Measurements from ENCODE around the gene GLIPR2. TPM values are rescaled to one million over a fixed set of nuclear protein-coding genes. Genes with fewer than 3 reads are reported as not detected.

GLIPR2 gene
- total and polyA plus RNA-seq, 2 of the 13 experiments (the other 11 are each of a cell fraction or from before 2014, with no cell fraction given) = 0.08 to 0.42 TPM

DNA sequence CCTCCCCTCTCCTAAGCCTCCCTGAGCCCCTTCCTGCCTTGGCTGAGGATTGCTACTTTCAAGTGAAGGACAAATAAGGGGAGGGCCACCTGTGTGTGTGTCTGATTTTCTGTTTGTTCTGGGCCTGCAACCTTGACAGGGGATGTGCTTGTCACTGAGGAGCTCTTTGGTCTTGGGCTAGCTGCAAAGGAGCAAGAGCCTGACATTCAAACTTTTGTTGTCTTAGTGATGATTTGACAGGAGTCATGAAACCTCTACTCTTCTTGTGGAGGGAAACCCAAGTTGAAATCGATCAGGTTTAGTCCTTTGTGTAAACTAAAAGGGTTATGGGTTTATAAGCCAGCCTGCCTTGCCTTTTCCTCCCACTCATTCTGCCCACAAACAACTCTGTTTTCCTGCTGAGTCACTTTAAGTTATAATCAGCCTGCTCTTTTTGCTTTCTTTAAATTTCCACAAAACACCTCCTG, 71.0 kb downstream of the GLIPR2 start (continued):
- TF ChIP-seq, protein P1, sequence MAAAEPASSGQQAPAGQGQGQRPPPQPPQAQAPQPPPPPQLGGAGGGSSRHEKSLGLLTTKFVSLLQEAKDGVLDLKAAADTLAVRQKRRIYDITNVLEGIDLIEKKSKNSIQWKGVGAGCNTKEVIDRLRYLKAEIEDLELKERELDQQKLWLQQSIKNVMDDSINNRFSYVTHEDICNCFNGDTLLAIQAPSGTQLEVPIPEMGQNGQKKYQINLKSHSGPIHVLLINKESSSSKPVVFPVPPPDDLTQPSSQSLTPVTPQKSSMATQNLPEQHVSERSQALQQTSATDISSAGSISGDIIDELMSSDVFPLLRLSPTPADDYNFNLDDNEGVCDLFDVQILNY (CRISPR knock-in tag; conservative IDR thresholded peaks at IDR 0.05) = no peak
- TF ChIP-seq DR1 (CRISPR knock-in tag; IDR thresholded peaks at IDR 0.05) (no peak), HMG20B (CRISPR knock-in tag; conservative IDR thresholded peaks at IDR 0.05) (0 out of 2 replicates have a peak, but pooled peaks have one; percentile 20), ZFYVE20 (CRISPR knock-in tag; IDR thresholded peaks at IDR 0.05; ENCODE audit: borderline replicate concordance, low read depth) (no peak), CREB1 (IDR thresholded peaks at IDR 0.05) (no peak), CREB1 (CRISPR knock-in tag; IDR thresholded peaks at IDR 0.05) (peak; percentile 30; the same call in 1 of the 2 replicates), EED (CRISPR knock-in tag; IDR thresholded peaks at IDR 0.05) (no peak), ZNF264 (CRISPR knock-in tag; IDR thresholded peaks at IDR 0.05) (0 out of 2 replicates have a peak, but pooled peaks have one; percentile 20), XBP1 (CRISPR knock-in tag; IDR thresholded peaks at IDR 0.05) (no peak), HNF4G (IDR thresholded peaks at IDR 0.05; ENCODE audit: borderline replicate concordance, low read depth, low read length) (no peak), HNF4G (CRISPR knock-in tag; IDR thresholded peaks at IDR 0.05; ENCODE audit: borderline replicate concordance, low read depth) (no peak), TEAD2 (CRISPR knock-in tag; IDR thresholded peaks at IDR 0.05) (no peak), ZNF225 (CRISPR knock-in tag; IDR thresholded peaks at IDR 0.05) (no peak), MYNN (CRISPR knock-in tag; IDR thresholded peaks at IDR 0.05; ENCODE audit: low read depth) (no peak), ZFP36L1 (CRISPR knock-in tag; IDR thresholded peaks at IDR 0.05) (no peak), ZNF331 (CRISPR knock-in tag; IDR thresholded peaks at IDR 0.05) (peak; percentile 50; the same call in 1 of the 2 replicates), BCL6 (CRISPR knock-in tag; IDR thresholded peaks at IDR 0.05) (peak; percentile 50)
- TF ChIP-seq, protein P2, sequence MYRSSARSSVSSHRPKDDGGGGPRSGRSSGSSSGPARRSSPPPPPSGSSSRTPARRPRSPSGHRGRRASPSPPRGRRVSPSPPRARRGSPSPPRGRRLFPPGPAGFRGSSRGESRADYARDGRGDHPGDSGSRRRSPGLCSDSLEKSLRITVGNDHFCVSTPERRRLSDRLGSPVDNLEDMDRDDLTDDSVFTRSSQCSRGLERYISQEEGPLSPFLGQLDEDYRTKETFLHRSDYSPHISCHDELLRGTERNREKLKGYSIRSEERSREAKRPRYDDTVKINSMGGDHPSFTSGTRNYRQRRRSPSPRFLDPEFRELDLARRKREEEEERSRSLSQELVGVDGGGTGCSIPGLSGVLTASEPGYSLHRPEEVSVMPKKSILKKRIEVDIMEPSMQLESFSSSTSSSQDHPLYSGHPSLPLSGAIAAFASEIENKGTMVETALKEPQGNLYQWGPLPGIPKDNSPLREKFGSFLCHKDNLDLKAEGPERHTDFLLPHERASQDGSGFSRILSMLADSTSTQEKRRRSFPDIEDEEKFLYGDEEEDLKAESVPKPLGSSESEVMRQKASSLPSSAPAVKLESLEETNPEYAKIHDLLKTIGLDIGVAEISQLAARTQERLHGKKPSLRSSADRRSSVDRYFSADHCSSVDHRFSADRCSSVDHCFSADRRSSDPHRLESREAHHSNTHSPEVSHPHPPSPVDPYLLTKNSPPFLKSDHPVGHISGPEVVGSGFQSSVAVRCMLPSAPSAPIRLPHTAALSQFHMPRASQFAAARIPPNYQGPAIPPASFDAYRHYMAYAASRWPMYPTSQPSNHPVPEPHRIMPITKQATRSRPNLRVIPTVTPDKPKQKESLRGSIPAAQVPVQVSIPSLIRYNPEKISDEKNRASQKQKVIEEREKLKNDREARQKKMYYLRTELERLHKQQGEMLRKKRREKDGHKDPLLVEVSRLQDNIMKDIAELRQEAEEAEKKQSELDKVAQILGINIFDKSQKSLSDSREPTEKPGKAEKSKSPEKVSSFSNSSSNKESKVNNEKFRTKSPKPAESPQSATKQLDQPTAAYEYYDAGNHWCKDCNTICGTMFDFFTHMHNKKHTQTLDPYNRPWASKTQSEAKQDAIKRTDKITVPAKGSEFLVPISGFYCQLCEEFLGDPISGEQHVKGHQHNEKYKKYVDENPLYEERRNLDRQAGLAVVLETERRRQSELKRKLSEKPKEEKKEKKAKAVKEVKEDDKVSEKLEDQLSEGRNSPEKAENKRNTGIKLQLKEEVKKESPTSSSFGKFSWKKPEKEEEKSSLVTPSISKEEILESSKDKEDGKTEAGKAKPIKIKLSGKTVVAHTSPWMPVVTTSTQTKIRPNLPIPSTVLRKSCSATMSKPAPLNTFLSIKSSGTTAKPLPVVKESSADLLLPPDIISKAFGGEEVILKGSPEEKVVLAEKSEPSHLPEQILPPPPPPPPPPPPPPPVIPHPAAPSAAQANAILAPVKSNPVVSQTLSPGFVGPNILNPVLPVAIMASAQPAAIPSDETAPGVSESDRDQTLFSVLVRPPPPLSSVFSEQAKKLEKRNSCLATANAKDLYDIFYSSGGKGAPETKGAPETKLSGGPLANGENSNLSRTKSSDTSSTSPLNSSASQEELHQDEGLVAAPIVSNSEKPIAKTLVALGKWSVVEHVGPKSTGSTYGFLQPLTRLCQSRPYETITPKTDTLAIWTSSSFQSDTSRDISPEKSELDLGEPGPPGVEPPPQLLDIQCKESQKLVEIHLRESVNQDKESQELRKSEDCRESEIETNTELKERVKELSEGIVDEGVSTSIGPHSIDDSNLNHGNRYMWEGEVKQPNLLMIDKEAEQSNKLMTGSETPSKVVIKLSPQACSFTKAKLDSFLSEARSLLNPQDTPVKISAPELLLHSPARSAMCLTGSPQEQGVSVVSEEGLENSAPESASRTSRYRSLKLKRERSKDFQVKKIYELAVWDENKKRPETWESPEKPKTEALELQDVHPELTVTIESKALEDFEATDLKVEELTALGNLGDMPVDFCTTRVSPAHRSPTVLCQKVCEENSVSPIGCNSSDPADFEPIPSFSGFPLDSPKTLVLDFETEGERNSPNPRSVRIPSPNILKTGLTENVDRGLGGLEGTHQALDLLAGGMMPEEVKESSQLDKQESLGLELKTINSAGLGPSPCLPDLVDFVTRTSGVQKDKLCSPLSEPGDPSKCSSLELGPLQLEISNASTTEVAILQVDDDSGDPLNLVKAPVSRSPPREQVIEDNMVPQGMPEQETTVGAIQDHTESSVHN (CRISPR knock-in tag; IDR thresholded peaks at IDR 0.05) = no peak
- TF ChIP-seq, protein P3, sequence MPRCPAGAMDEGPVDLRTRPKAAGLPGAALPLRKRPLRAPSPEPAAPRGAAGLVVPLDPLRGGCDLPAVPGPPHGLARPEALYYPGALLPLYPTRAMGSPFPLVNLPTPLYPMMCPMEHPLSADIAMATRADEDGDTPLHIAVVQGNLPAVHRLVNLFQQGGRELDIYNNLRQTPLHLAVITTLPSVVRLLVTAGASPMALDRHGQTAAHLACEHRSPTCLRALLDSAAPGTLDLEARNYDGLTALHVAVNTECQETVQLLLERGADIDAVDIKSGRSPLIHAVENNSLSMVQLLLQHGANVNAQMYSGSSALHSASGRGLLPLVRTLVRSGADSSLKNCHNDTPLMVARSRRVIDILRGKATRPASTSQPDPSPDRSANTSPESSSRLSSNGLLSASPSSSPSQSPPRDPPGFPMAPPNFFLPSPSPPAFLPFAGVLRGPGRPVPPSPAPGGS (CRISPR knock-in tag; IDR thresholded peaks at IDR 0.05) = no peak
- TF ChIP-seq, protein P4, sequence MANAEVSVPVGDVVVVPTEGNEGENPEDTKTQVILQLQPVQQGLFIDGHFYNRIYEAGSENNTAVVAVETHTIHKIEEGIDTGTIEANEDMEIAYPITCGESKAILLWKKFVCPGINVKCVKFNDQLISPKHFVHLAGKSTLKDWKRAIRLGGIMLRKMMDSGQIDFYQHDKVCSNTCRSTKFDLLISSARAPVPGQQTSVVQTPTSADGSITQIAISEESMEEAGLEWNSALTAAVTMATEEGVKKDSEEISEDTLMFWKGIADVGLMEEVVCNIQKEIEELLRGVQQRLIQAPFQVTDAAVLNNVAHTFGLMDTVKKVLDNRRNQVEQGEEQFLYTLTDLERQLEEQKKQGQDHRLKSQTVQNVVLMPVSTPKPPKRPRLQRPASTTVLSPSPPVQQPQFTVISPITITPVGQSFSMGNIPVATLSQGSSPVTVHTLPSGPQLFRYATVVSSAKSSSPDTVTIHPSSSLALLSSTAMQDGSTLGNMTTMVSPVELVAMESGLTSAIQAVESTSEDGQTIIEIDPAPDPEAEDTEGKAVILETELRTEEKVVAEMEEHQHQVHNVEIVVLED (CRISPR knock-in tag; IDR thresholded peaks at IDR 0.05; ENCODE audit: borderline replicate concordance) = no peak
